AG04450 (cell line): ENCODE data around the gene ANO4. TPM values are rescaled to one million over a fixed set of nuclear protein-coding genes. Genes with fewer than 3 reads are reported as not detected.

Experiments used
- CTCF ChIA-PET: fragments of 300-600, 350-600 bp; formaldehyde crosslinking; extraction: SDS; loops from one replicate; lab custom pipeline; 2022; ENCODE audit warnings: antibody characterized with exemption, inconsistent platforms; lab: Charles Lee
- POLR2A ChIA-PET: fragments of 350-600 bp; formaldehyde crosslinking; extraction: SDS; loops from one replicate; lab custom pipeline; 2021; ENCODE audit warnings: antibody characterized with exemption, inconsistent platforms; lab: Yijun Ruan, JAX
- DNase-seq: peaks from one replicate; pipeline ENCODE4 v3.0.0-alpha.2; 2011; ENCODE audit warnings: low read depth, low spot score
- H3K27ac ChIP-seq: one replicate; pipeline ENCODE4 v1.5.1; 2012; ENCODE audit warnings: low read depth, low read length, control low read depth
- H3K27me3 ChIP-seq: one replicate; pipeline ENCODE4 v1.6.0; 2012; ENCODE audit warnings: low read length; ENCODE audit not compliant: control insufficient read depth, insufficient read depth
- H3K4me3 ChIP-seq: 2 replicates; pipeline ENCODE4 v1.5.1; 2011; ENCODE audit warnings: mild to moderate bottlenecking, low read depth, low read length, control low read depth
- H3K9me3 ChIP-seq: 2 replicates; pipeline ENCODE4 v1.5.1; 2012; ENCODE audit warnings: low read length; ENCODE audit not compliant: control insufficient read depth, insufficient read depth
- CTCF ChIP-seq: IDR thresholded peaks from 2 replicates; pipeline ENCODE4 v1.5.1; 2011; ENCODE audit warnings: low read depth, low read length, control low read depth, inconsistent platforms
- polyA plus RNA-seq: library from polyadenylated mRNA; depleted of rRNA; stranded (reverse); fragments of >200 nt; gene quantifications from 2 replicates; pipeline ENCODE4 v1.2.3, GENCODE V29; 2011

ANO4 gene
- polyA plus RNA-seq, 1 experiment, result 7.5 TPM

- ChIA-PET POLR2A (no interaction called here), CTCF (no interaction called here)
- Histone ChIP-seq H3K9me3 (no peaks in the 10 kb centered on the region), H3K27me3 (no peaks in the 10 kb centered on the region), H3K4me3 (no peak overlapping the region), H3K27ac (no peak overlapping the region)
- TF ChIP-seq CTCF, result no peak
- no peak for DNase-seq
Observed at GRCh38 chr12:100800723-100801122, 6.1 kb downstream of the ANO4 start.

GRCh38 chr12:100801320-100801719, 6.7 kb downstream of the ANO4 start:
- no peak overlapping the region for H3K27ac ChIP-seq
- H3K27me3 ChIP-seq, result no peaks in the 10 kb centered on the region
- TF ChIP-seq CTCF, result no peak
- no peak for DNase-seq
- ChIA-PET CTCF (no interaction called here), POLR2A (interaction anchor here (0.7 kb wide), 1 partner anchor 62 kb away, joined by 5 read pairs; no protein-coding TSS in a partner anchor)
- no peak overlapping the region for H3K4me3 ChIP-seq
- no peaks in the 10 kb centered on the region for H3K9me3 ChIP-seq

GRCh38 chr12:100808777-100809176, 14.2 kb downstream of the ANO4 start:
- CTCF ChIA-PET, result no interaction called here
- no peaks in the 10 kb centered on the region for H3K9me3 ChIP-seq
- no peak overlapping the region for H3K4me3 ChIP-seq
- POLR2A ChIA-PET, result no interaction called here
- no peaks in the 10 kb centered on the region for H3K27me3 ChIP-seq
- no peak for TF ChIP-seq CTCF
- no peak for DNase-seq
- no peak overlapping the region for H3K27ac ChIP-seq

GRCh38 chr12:100820314-100820713, 25.7 kb downstream of the ANO4 start:
- DNase-seq, result no peak
- TF ChIP-seq CTCF, result no peak
- ChIA-PET POLR2A (no interaction called here), CTCF (no interaction called here)
- Histone ChIP-seq H3K27ac (no peak overlapping the region), H3K9me3 (no peaks in the 10 kb centered on the region), H3K4me3 (no peak overlapping the region), H3K27me3 (no peaks in the 10 kb centered on the region)

- no peaks in the 10 kb centered on the region for H3K9me3 ChIP-seq
- ChIA-PET CTCF (interaction anchor here (1.0 kb wide), 1 partner anchor 58 kb away, joined by 3 read pairs; no protein-coding TSS in a partner anchor), POLR2A (no interaction called here)
- no peak overlapping the region for H3K27ac ChIP-seq
- no peak for TF ChIP-seq CTCF
- H3K27me3 ChIP-seq, result no peaks in the 10 kb centered on the region
- H3K4me3 ChIP-seq, result no peak overlapping the region
- no peak for DNase-seq
Observed at GRCh38 chr12:100823963-100824362, 29.4 kb downstream of the ANO4 start.
